Uterus (tissue), 4 donors: ENCODE measurements around the gene NCOA1. TPM values are rescaled to one million over a fixed set of nuclear protein-coding genes. Genes with fewer than 3 reads are reported as not detected.

ENCODE experiments used
- DNase-seq, 2 donors: peaks; one replicate each; pipeline ENCODE4 v3.0.0-alpha.2; 2019 to 2020
- H3K27ac ChIP-seq, 2 donors: fragments of 200-600 bp; sonication (generic); 1 replicate in 1 of 2; 2 replicates in 1 of 2; pipeline ENCODE4 v1.5.1; 2016 to 2018
- H3K27me3 ChIP-seq, 2 donors: fragments of 200-600 bp; sonication (generic); one replicate each; pipeline ENCODE4 v1.5.1; 2018 to 2019; ENCODE audit warnings: control low read depth in 1 of 2
- H3K36me3 ChIP-seq, 2 donors: fragments of 200-600 bp; sonication (generic); one replicate each; pipeline ENCODE4 v1.5.1; 2019; ENCODE audit warnings: control low read depth in 1 of 2
- H3K4me1 ChIP-seq, 2 donors: fragments of 200-600 bp; sonication (generic); one replicate each; pipeline ENCODE4 v1.5.1; 2018 to 2019; ENCODE audit warnings: control low read depth in 1 of 2
- H3K4me3 ChIP-seq, 2 donors: fragments of 200-600 bp; sonication (generic); 1 replicate in 1 of 2; 2 replicates in 1 of 2; pipeline ENCODE4 v1.5.1; 2018 to 2019; ENCODE audit warnings: mild to moderate bottlenecking in 1 of 2
- H3K9me3 ChIP-seq, 2 donors: fragments of 200-600 bp; sonication (generic); one replicate each; pipeline ENCODE4 v1.5.1; 2019; ENCODE audit warnings: control low read depth in 1 of 2
- POLR2A ChIP-seq, 2 donors: fragments of 450-650 bp; IDR thresholded peaks; one replicate each; pipeline ENCODE4 v1.6.1; 2016; ENCODE audit warnings: antibody characterized with exemption in 2 of 2, mild to moderate bottlenecking in 1 of 2, moderate library complexity in 1 of 2
- intact Hi-C: fragments of 100-400 bp; cut with DNase I; formaldehyde crosslinking; loops from one replicate; pipeline ENCODE4 v1.15.1; 2023; ENCODE audit warnings: low total_unique reads
- total RNA-seq, 4 donors: library from RNA; depleted of rRNA in 3 of 4; stranded (reverse); fragments of >200 nt in 3 of 4; gene quantifications; one replicate each; pipeline versions ENCODE4 v1.1.0 to v1.2.4, GENCODE V29; 2014 to 2023
- TF ChIP-seq, protein P1 (sequence below), 4 experiments: fragments of 200-600 bp in 2 of 4; fragments of 450-650 bp in 2 of 4; sonication (generic) in 2 of 4; IDR thresholded peaks; one replicate each; pipeline ENCODE4 v1.5.1; 2016 to 2019; ENCODE audit warnings: antibody characterized with exemption in 4 of 4, mild to moderate bottlenecking in 2 of 4, moderate library complexity in 1 of 4
- donor health status: DM: yes; HTN: yes; CAD: no.

NCOA1 gene
- total RNA-seq, 4 donors from 2014 or later: 38.7 to 88.5 (median 62.0) TPM

DNA sequence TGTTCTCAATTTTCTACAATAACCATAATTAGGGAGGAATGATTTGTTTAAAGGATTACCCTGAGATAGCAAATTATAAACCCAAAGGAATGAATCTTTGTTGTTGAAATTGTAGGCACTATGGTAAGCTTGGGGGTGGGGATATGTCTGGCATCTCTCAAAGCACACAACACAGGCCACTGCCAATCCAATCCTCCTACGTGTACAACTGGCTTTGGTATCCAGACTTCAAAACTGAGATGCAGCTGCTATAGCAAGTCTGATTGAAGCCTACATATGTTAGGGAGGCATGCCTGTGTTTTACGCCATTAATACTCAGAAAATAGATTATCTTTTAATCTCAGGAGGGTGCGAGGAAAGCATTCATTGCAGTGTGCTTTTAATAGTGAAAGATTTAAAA lies 5.9 kb upstream of the NCOA1 start:
- TF ChIP-seq, protein P1, sequence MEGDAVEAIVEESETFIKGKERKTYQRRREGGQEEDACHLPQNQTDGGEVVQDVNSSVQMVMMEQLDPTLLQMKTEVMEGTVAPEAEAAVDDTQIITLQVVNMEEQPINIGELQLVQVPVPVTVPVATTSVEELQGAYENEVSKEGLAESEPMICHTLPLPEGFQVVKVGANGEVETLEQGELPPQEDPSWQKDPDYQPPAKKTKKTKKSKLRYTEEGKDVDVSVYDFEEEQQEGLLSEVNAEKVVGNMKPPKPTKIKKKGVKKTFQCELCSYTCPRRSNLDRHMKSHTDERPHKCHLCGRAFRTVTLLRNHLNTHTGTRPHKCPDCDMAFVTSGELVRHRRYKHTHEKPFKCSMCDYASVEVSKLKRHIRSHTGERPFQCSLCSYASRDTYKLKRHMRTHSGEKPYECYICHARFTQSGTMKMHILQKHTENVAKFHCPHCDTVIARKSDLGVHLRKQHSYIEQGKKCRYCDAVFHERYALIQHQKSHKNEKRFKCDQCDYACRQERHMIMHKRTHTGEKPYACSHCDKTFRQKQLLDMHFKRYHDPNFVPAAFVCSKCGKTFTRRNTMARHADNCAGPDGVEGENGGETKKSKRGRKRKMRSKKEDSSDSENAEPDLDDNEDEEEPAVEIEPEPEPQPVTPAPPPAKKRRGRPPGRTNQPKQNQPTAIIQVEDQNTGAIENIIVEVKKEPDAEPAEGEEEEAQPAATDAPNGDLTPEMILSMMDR (IDR thresholded peaks at IDR 0.05): no peak
- no peak for TF ChIP-seq POLR2A (IDR thresholded peaks at IDR 0.05)
- no peak for DNase-seq
- Histone ChIP-seq H3K4me3 (no peak overlapping the region), H3K9me3 (no peaks in the 10 kb centered on the region), H3K4me1 (no peaks in the 10 kb centered on the region), H3K36me3 (no peaks in the 10 kb centered on the region), H3K27me3 (no peaks in the 10 kb centered on the region), H3K27ac (no peak overlapping the region)
- intact Hi-C loops: no loop called here

DNA sequence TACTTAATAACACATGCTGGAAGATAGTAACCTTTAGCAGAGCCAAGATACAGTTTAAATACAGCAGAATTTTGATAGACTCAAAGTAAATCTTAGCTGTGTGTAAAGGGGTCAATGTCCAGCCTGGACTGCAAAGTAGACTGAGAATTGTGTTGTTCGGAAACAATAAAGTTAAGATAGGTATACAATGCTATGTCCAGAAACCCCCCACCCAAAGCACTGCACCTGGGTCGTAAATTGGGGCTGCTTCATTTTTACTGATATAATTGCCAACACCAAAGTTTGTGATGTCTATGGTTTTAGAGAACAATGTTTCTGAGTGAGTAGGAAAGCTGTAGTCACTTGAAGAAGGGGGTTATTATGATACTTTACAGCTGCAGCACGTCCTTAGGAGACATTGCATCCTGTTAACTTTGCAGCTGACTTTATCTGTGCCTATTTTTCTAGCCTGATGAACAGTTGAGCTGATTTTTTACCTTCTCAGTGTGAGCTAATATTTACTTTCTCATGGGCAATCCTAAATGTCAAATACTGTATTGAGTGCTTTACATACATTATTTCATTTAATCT lies 4.3 kb upstream of the NCOA1 start:
- Histone ChIP-seq H3K36me3 (no peaks in the 10 kb centered on the region), H3K27ac (no peak overlapping the region), H3K27me3 (no peaks in the 10 kb centered on the region), H3K9me3 (no peaks in the 10 kb centered on the region), H3K4me1 (no peaks in the 10 kb centered on the region), H3K4me3 (no peak overlapping the region)
- TF ChIP-seq, protein P1 (IDR thresholded peaks at IDR 0.05): no peak
- intact Hi-C loops: no loop called here
- no peak for DNase-seq

DNA sequence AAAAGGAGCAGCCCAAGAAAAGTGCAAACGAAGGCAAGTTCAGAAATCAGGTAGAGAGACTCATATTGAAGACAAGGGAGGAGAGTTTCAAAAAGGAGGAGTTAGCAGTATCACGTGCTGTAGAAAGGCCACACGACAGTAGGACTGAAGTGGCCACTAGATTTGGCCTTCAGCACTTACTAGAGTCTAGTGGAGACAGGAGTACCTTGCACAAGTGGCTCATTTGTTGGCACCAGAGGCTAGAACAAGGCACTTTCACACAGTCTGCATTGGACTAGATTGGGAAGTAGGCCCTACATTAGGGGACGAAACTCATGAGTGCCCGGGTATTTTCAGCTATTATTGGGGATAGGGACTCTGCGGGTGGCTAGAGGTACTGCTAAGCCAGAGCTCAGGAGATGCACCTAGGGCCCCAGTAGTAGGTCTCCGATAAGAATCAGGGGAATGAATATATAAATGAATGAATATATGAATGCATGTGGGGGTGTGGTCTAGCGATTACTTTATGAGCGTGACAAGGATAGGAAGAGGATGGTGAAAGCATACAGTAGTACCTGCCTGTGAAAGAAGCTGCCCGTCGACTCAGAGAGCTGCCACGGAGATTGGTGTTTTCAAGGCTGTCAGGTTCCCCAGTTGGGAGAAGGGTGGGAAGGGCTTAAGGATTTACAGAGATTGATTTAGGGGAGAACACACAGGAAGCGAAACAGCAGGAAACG lies 1.4 kb upstream of the NCOA1 start:
- no peak for DNase-seq
- TF ChIP-seq, protein P1 (IDR thresholded peaks at IDR 0.05): no peak
- no peak for TF ChIP-seq POLR2A (IDR thresholded peaks at IDR 0.05)
- H3K9me3 ChIP-seq: no peaks in the 10 kb centered on the region
- peak overlapping the region; percentile 54 to 56 for H3K4me3 ChIP-seq
- peak overlapping the region; percentile 96 for H3K27ac ChIP-seq
- no peaks in the 10 kb centered on the region for H3K27me3 ChIP-seq
- no peaks in the 10 kb centered on the region for H3K36me3 ChIP-seq
- intact Hi-C loops: no loop called here
- H3K4me1 ChIP-seq: no peaks in the 10 kb centered on the region

DNA sequence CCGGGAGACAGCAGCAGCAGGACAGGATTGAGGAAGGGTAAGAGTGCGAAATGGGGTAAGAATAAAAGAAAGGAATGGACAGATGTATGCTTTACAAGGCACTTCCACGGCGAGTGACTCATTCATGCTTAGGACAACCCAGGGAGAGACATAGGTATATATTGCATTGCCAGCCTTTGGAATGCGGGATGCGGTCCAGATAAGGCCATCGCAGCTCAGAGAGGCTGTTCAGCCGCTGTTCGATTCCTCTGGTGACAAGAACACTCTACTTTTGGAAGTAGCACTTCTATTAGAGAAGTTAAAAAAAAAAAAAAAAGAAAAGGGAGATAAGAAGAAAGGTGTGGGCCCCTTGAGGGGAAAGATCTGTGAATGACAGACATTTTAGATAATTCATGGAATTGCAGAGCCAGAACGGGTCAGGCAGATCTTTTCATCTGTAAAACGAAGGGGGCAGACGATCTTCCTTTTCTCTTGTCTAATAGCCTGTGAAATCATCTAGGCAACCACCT lies 819 bp upstream of the NCOA1 start:
- TF ChIP-seq, protein P1 (IDR thresholded peaks at IDR 0.05): no peak
- no peak for TF ChIP-seq POLR2A (IDR thresholded peaks at IDR 0.05)
- peak in 1 of 2 donors; percentile 29 for DNase-seq
- Histone ChIP-seq H3K9me3 (no peaks in the 10 kb centered on the region), H3K27ac (peak overlapping the region; percentile 96), H3K36me3 (no peaks in the 10 kb centered on the region), H3K4me3 (peak overlapping the region; percentile 54 to 56), H3K27me3 (no peaks in the 10 kb centered on the region), H3K4me1 (no peaks in the 10 kb centered on the region)
- intact Hi-C loops: no loop called here
